AG10803 (cell line): Measurements from ENCODE around the gene NEO1.
A peak's percentile ranks its signal among the peaks of the same experiment; 100 is the strongest.

Experiments used
- DNase-seq: peaks from one replicate; pipeline ENCODE4 v3.0.0; 2010; ENCODE audit warnings: low read depth
- H3K4me3 ChIP-seq: 2 replicates; pipeline ENCODE4 v1.5.1; 2011; ENCODE audit warnings: mild to moderate bottlenecking, low read length, control low read depth
- TF ChIP-seq, protein P1 (sequence below): conservative IDR thresholded peaks from 2 replicates; pipeline ENCODE4 v1.5.1; 2011; ENCODE audit warnings: mild to moderate bottlenecking, low read length, control low read depth, inconsistent platforms

NEO1 gene

DNA sequence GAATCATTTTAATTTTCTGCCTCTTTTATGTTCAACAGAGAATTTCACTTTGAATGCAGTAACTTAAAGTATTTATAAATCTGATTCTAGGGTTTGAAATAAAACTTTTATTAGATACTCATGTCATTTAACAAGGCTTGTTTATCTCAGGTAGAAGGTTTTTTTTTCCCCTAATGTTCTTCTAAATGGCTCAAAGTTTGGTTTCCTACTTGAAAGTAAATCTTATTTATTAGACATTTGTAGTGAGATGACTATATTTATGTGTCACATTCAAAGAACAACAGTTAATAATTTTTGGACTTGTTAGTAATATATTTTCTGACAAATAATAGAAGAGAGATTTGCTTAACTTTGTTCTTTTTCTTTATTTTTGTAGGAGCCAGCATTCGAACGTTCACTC, 63.9 kb downstream of the NEO1 start:
- H3K4me3 ChIP-seq = no peak overlapping the region
- TF ChIP-seq, protein P1, sequence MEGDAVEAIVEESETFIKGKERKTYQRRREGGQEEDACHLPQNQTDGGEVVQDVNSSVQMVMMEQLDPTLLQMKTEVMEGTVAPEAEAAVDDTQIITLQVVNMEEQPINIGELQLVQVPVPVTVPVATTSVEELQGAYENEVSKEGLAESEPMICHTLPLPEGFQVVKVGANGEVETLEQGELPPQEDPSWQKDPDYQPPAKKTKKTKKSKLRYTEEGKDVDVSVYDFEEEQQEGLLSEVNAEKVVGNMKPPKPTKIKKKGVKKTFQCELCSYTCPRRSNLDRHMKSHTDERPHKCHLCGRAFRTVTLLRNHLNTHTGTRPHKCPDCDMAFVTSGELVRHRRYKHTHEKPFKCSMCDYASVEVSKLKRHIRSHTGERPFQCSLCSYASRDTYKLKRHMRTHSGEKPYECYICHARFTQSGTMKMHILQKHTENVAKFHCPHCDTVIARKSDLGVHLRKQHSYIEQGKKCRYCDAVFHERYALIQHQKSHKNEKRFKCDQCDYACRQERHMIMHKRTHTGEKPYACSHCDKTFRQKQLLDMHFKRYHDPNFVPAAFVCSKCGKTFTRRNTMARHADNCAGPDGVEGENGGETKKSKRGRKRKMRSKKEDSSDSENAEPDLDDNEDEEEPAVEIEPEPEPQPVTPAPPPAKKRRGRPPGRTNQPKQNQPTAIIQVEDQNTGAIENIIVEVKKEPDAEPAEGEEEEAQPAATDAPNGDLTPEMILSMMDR = no peak
- no peak for DNase-seq

DNA sequence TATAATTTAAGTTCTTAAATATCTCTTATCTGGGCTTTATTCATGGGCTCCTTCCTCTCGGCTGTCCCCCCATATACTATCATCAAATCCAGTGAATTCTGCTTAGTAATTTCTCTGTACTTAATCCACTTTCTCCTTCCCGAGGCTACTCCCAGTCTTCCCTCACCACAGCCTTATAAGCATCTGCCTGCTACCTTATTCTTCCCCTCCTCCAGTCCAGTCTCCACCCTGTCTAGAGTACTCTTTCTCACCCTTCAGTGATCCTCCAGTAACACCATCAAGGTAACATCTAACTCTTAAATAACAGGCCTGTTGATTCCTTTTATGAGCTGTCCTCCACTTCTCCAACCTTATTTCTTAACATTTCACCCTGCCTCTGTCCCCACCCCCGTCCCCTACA, 65.8 kb downstream of the NEO1 start:
- no peak overlapping the region for H3K4me3 ChIP-seq
- TF ChIP-seq, protein P1 = no peak
- no peak for DNase-seq

DNA sequence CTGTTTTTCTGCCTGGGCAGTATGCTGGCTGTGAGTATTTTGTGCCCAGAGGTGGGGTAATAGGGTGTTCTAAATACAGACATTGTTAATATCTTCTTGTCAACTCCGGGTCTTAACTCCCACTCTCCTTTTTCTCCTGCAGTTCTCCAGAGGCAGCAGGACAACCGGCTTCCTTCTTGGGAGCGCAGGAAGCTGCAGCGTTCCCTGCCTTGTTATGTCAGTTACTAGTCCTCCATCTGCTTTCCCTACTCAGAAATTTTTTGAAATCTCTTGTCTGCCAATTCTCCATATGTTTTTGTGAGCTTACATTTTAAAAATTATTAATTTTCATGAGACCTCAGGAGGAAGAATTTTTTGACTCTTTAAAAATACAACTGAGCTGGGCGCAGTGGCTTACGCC, 67.2 kb downstream of the NEO1 start:
- H3K4me3 ChIP-seq = no peak overlapping the region
- DNase-seq = no peak
- TF ChIP-seq, protein P1 = no peak

DNA sequence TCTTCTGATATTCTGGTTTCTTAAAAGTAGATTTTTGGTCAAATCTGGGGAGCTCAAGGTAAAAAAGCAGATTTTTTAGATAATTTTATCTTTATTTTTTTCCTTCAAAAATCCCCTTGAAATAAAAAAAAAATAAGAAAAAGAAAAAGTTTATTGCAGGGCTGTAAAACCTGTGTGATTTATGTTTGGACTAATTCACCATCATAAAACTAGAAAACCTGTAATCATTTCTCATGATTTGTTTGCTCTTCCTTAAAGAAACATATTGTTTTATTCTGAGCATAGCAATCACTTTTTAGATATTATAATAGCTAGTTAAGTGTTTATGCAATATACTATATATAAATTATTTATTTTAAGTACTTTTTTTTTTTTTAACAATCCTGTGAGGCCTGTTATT, 68.0 kb downstream of the NEO1 start:
- TF ChIP-seq, protein P1 = no peak
- H3K4me3 ChIP-seq = no peak overlapping the region
- DNase-seq = no peak

DNA sequence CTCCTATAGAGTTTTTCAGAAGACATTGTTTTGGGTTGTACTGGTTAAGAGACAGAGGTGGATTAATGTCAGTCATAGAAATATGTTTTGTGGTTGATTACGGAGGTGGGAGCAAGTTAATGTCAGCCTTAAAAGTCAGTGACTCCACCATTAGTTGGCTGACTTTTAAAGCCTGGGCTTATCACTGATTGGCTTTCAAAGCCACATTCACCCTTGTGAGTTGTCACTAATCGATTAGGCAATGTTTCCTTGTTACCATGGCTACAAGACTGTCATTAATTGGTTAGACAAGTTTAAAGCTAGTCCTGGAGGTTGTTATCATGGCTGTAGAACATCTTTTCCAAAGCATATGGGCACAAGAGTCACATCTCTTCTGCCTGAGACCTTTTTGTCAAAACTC, 73.0 kb downstream of the NEO1 start:
- DNase-seq = peak; percentile 15
- H3K4me3 ChIP-seq = no peak overlapping the region
- TF ChIP-seq, protein P1 = no peak

- peak; percentile 24 for DNase-seq
- TF ChIP-seq, protein P1 = peak; percentile 87
- no peak overlapping the region for H3K4me3 ChIP-seq
Observed at GRCh38 chr15:73127302-73127936, 75.2 kb downstream of the NEO1 start.

DNA sequence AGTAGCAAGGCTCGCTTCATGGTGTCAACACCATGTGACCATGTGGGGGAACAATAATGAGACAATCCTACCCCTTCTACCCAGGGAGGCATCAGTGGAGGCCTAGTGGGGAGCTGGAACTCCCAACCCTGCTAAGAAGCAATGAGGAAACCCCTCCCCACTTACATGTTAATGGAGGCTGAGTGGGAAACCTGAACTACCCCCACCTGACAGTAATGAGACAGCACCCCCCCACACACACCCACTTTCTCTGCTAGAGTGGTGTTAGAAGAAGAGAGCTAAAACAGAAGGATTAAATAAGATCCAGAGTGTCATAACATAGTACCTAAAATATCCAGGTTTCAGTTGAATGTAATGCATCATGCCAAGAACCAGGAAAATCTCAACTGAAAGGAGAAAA, 78.6 kb downstream of the NEO1 start:
- no peak for DNase-seq

More for the DNA sequence above, 78.6 kb downstream of the NEO1 start:
- no peak overlapping the region for H3K4me3 ChIP-seq
- TF ChIP-seq, protein P1 = no peak
